SU-DHL-6 (cell line): Measurements from ENCODE around the gene ADAR.

ENCODE experiments used
- H2AFZ ChIP-seq: fragments of 200-600 bp; sonication (generic); 2 replicates; pipeline ENCODE4 v1.6.1; 2014; ENCODE audit warnings: low read depth, mild to moderate bottlenecking, moderate library complexity, mixed read lengths, antibody characterized with exemption, low read length; ENCODE audit not compliant: severe bottlenecking
- H3F3A ChIP-seq: fragments of 200-600 bp; shearing (Covaris generic); 2 replicates; pipeline ENCODE4 v1.6.0; 2016; ENCODE audit warnings: antibody characterized with exemption, mild to moderate bottlenecking; ENCODE audit not compliant: insufficient read depth
- H3K27ac ChIP-seq: fragments of 200-600 bp; sonication (generic); 2 replicates; pipeline ENCODE4 v1.5.1; 2016; ENCODE audit warnings: low read depth, mild to moderate bottlenecking, low read length, moderate library complexity, mixed read lengths
- H3K27me3 ChIP-seq: fragments of 200-600 bp; sonication (generic), shearing (Covaris generic); 2 replicates; pipeline ENCODE4 v1.6.0; 2014; ENCODE audit warnings: mild to moderate bottlenecking, low read length
- H3K36me3 ChIP-seq: fragments of 200-600 bp; sonication (generic); 2 replicates; pipeline ENCODE4 v1.6.1; 2014; ENCODE audit warnings: mild to moderate bottlenecking, low read length, mixed read lengths
- H3K4me2 ChIP-seq: fragments of 300-600, 200-600 bp; shearing (Covaris generic), sonication (generic); 2 replicates; pipeline ENCODE4 v1.6.0; 2014; ENCODE audit warnings: low read length, low read depth, mild to moderate bottlenecking; ENCODE audit not compliant: poor library complexity, severe bottlenecking
- H3K4me3 ChIP-seq: fragments of 200-600 bp; sonication (generic); 2 replicates; pipeline ENCODE4 v1.5.1; 2014; ENCODE audit warnings: antibody characterized with exemption, low read length, mild to moderate bottlenecking, mixed read lengths; ENCODE audit not compliant: insufficient read depth, poor library complexity, severe bottlenecking
- H3K79me2 ChIP-seq: fragments of 200-600 bp; sonication (generic); 2 replicates; pipeline ENCODE4 v1.6.1; 2014; ENCODE audit warnings: mild to moderate bottlenecking, low read length, moderate library complexity; ENCODE audit not compliant: insufficient read depth
- H3K9ac ChIP-seq: fragments of 200-600 bp; sonication (generic); 2 replicates; pipeline ENCODE4 v1.7.0; 2014; ENCODE audit warnings: mild to moderate bottlenecking, low read length
- H3K9me2 ChIP-seq: fragments of 200-600 bp; sonication (generic); replicated peaks from 2 replicates; pipeline ENCODE4 v1.6.1; 2014; ENCODE audit warnings: low read length; ENCODE audit not compliant: insufficient read depth
- H3K9me3 ChIP-seq: fragments of 200-600 bp; sonication (generic); 2 replicates; pipeline ENCODE4 v1.6.1; 2014; ENCODE audit warnings: low read length, mixed read lengths; ENCODE audit not compliant: insufficient read depth
- H4K20me1 ChIP-seq: fragments of 200-600 bp; sonication (generic); 2 replicates; pipeline ENCODE4 v1.6.1; 2014; ENCODE audit warnings: low read depth, mild to moderate bottlenecking, antibody characterized with exemption, low read length, moderate library complexity, mixed read lengths
- EZH2phosphoT487 ChIP-seq: fragments of 200-600 bp; sonication (generic), shearing (Covaris generic); conservative IDR thresholded peaks from 2 replicates; pipeline ENCODE4 v1.6.1; 2018; ENCODE audit warnings: mild to moderate bottlenecking, antibody characterized with exemption, low read length, moderate library complexity, mixed read lengths
- TF ChIP-seq, protein P1 (sequence below): fragments of 200-600 bp; sonication (generic); IDR thresholded peaks from one replicate; pipeline ENCODE4 v1.5.1; 2017; ENCODE audit warnings: antibody characterized with exemption, mild to moderate bottlenecking, low read length, moderate library complexity; ENCODE audit not compliant: insufficient read depth, poor library complexity, severe bottlenecking

Gene ADAR

DNA sequence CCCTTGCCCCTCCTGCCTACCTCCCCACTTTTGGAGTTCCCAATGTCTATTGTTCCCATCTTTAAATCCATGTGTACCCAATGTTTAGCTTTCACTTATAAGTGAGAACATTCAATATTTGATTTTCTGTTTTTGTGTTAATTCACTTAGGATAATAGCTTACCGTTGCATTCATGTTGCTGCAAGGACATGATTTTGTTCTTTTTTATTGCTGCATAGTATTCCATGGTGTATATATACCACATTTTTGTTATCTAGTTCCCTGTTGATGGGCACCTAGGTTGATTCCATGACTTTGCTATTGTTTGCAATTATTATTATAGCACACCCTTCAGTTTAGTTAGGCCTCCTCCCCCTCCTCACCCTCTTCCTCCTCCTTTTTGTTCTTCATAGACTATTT lies 33.5 kb upstream of the ADAR start:
- Histone ChIP-seq H3K27ac (no peak overlapping the region), H3K4me2 (no peak overlapping the region), H3K9me3 (no peaks in the 10 kb centered on the region), H3F3A (no peaks in the 10 kb centered on the region), H3K79me2 (no peaks in the 10 kb centered on the region), H3K4me3 (no peak overlapping the region), H3K27me3 (no peaks in the 10 kb centered on the region; the same call in 1 of the 2 replicates), H2AFZ (no peak overlapping the region), H3K9ac (no peak overlapping the region), H4K20me1 (no peaks in the 10 kb centered on the region; the same call in 1 of the 2 replicates), H3K36me3 (no peaks in the 10 kb centered on the region), H3K9me2 (no peaks in the 10 kb centered on the region)
- no peak for TF ChIP-seq EZH2phosphoT487
- TF ChIP-seq, protein P1, sequence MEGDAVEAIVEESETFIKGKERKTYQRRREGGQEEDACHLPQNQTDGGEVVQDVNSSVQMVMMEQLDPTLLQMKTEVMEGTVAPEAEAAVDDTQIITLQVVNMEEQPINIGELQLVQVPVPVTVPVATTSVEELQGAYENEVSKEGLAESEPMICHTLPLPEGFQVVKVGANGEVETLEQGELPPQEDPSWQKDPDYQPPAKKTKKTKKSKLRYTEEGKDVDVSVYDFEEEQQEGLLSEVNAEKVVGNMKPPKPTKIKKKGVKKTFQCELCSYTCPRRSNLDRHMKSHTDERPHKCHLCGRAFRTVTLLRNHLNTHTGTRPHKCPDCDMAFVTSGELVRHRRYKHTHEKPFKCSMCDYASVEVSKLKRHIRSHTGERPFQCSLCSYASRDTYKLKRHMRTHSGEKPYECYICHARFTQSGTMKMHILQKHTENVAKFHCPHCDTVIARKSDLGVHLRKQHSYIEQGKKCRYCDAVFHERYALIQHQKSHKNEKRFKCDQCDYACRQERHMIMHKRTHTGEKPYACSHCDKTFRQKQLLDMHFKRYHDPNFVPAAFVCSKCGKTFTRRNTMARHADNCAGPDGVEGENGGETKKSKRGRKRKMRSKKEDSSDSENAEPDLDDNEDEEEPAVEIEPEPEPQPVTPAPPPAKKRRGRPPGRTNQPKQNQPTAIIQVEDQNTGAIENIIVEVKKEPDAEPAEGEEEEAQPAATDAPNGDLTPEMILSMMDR, result no peak

DNA sequence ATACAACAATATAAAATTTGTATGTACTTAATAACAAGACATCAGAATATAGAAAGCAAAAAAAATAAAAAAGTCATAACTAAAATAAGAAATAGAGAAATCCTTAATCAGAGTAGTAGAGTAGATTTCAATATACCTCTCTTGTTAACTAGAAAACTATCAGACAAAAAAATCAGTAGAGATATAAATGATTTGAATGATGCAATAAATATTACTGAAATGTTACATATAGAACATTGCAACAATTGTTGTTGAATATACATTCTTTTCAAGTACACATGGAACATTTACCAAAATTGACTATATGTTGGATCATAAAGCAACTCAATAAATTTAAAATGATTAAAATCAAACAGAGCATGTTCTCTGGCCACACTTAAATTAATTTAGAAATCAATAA lies 31.9 kb upstream of the ADAR start:
- Histone ChIP-seq H3F3A (no peaks in the 10 kb centered on the region), H3K27me3 (no peaks in the 10 kb centered on the region; the same call in 1 of the 2 replicates), H3K36me3 (no peaks in the 10 kb centered on the region), H2AFZ (no peak overlapping the region), H3K9me2 (no peaks in the 10 kb centered on the region), H4K20me1 (no peaks in the 10 kb centered on the region; the same call in 1 of the 2 replicates), H3K9me3 (no peaks in the 10 kb centered on the region), H3K27ac (no peak overlapping the region), H3K4me2 (no peak overlapping the region), H3K79me2 (no peaks in the 10 kb centered on the region), H3K9ac (no peak overlapping the region), H3K4me3 (no peak overlapping the region)
- TF ChIP-seq, protein P1, result no peak
- no peak for TF ChIP-seq EZH2phosphoT487

DNA sequence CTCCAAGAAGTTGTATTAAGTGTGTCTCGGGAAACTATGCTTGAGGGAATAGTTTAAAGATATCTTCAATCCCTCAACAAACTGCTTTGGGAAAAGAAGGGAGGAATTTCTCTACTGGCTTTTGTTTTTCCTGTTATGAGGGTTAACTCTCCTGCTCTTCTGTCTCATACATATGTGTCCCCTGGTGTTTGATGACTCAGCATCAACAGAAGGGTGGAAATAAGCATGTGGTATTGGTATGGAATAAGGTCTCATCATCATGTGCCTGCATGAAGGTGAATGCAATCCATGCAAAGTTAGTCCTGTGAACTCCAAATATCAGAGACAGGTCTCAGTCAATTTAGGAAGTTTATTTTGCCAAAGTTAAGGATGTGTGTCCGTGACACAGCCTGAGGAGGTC lies 27.2 kb upstream of the ADAR start:
- Histone ChIP-seq H4K20me1 (no peaks in the 10 kb centered on the region; the same call in 1 of the 2 replicates), H3K79me2 (no peaks in the 10 kb centered on the region), H3K27me3 (no peaks in the 10 kb centered on the region; the same call in 1 of the 2 replicates), H3F3A (no peaks in the 10 kb centered on the region), H3K4me3 (no peak overlapping the region), H3K27ac (no peak overlapping the region), H3K9me3 (no peaks in the 10 kb centered on the region), H3K9ac (no peak overlapping the region), H3K9me2 (no peaks in the 10 kb centered on the region), H3K4me2 (no peak overlapping the region), H3K36me3 (no peaks in the 10 kb centered on the region), H2AFZ (no peak overlapping the region)
- TF ChIP-seq, protein P1, result no peak
- TF ChIP-seq EZH2phosphoT487, result no peak
